ENCODE results near the gene HSH2D. TPM values are rescaled to one million over a fixed set of nuclear protein-coding genes. Genes with fewer than 3 reads are reported as not detected.

The HSH2D gene
- total and polyA plus RNA-seq, 9 of the 15 experiments (the other 6 are each of a cell fraction or from before 2014, with no cell fraction given), result 0.03 to 1.1 (median 0.35) TPM; not detected in 1

DNA sequence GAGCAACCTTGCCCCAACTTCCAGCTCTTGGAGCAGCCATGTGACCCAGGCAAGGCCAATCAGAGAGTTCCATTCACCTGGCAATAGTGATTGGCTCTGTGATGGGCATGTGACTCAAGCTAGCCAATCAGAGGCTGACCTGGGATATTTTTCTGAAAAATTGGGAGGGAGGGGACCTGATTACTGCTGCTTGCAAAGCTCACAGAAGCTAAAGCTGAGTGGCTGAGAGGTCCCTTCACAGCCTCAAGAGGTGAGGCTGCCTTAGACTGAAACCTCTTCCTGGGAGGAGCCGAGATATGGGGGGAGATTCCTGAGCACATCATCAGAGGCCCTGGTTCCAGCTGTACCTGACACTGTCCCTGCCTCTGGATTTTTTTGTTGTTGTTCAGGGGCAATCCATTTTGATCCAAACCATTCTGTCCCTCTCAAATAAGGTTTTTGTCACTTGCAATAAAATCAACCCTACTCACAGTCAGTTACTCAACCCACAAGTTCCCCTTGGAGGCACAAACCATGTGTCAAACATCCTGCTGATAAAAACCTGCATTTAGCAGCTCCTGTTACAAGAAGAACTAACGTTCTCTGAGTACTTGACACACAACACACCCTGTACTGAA is 25.1 kb downstream of the HSH2D start:
- in situ Hi-C loops (cut with MboI), result no loop called here
- H3K79me2 ChIP-seq (ENCODE audit: control insufficient read depth, insufficient read depth, low read length), result no peaks in the 10 kb centered on the region
- CTCF ChIA-PET (ENCODE audit: low intra/inter-chr PET ratio), result no interaction called here
- WGBS (ENCODE audit: insufficient coverage, low coverage, missing lambda C conversion rate), result 9% methylated on average over 2 of the region's 2 CpGs
- H3K4me1 ChIP-seq (replicated peaks in 1 of 2; ENCODE audit: control insufficient read depth in 2 of 2, insufficient read depth in 2 of 2, low read length in 2 of 2), result peaks cover 0 to 3% of the 10 kb centered on the region in 2 experiments; a peak in 1 of 5 replicates
- no peaks in the 10 kb centered on the region for H3K9me1 ChIP-seq (ENCODE audit: control insufficient read depth, insufficient read depth, low read length)
- intact Hi-C loops (cut with micrococcal nuclease), result no loop called here
- H3K9me3 ChIP-seq (replicated peaks; ENCODE audit: control insufficient read depth, insufficient read depth, low read depth, low read length), result peaks cover 3% of the 10 kb centered on the region; the same call in 1 of the 2 replicates
- peaks cover 0 to 10% of the 10 kb centered on the region in 2 experiments; a peak in 2 of 5 replicates for H3K27me3 ChIP-seq (ENCODE audit: control insufficient read depth in 2 of 2, insufficient read depth in 2 of 2, low read length in 2 of 2)
- POLR2A ChIA-PET, result no interaction called here
- no peak overlapping the region for H3K4me3 ChIP-seq
- BruUV-seq (replicated peaks), result no TSS peak
- no peak overlapping the region for H3K9ac ChIP-seq (ENCODE audit: insufficient read depth in 1 of 2, low read depth in 2 of 2, low read length in 2 of 2)
- H2AFZ ChIP-seq (ENCODE audit: low read depth, low read length), result peak overlapping the region; percentile 38; the same call in 1 of the 2 replicates
- no peak overlapping the region for H3K4me2 ChIP-seq (ENCODE audit: insufficient read depth, low read length)
- ATAC-seq, result peak; percentile 63
- peak; percentile 18 to 51 (median 36) for DNase-seq (ENCODE audit: extremely low read depth in 1 of 4, low spot score in 3 of 4)
- H4K20me1 ChIP-seq (replicated peaks; ENCODE audit: control insufficient read depth, insufficient read depth, low read length), result no peaks in the 10 kb centered on the region
- H3K36me3 ChIP-seq (ENCODE audit: control insufficient read depth, insufficient read depth, low read length), result no peaks in the 10 kb centered on the region
- FAIRE-seq, result peak; percentile 59
- no peak overlapping the region for H3K27ac ChIP-seq (ENCODE audit: extremely low read depth, low read depth, low read length)
- TF ChIP-seq SUPT5H (IDR thresholded peaks at IDR 0.05), result no peak
- TF ChIP-seq CEBPG (CRISPR knock-in tag; IDR thresholded peaks at IDR 0.05), result 0 out of 2 replicates have a peak, but pooled peaks have one; percentile 25
- no peak for TF ChIP-seq CEBPG (tag; conservative IDR thresholded peaks at IDR 0.05 in 1 of 2, IDR thresholded peaks at IDR 0.05 in 1 of 2)
- TF ChIP-seq, protein P1, sequence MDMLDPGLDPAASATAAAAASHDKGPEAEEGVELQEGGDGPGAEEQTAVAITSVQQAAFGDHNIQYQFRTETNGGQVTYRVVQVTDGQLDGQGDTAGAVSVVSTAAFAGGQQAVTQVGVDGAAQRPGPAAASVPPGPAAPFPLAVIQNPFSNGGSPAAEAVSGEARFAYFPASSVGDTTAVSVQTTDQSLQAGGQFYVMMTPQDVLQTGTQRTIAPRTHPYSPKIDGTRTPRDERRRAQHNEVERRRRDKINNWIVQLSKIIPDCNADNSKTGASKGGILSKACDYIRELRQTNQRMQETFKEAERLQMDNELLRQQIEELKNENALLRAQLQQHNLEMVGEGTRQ (CRISPR knock-in tag; IDR thresholded peaks at IDR 0.05), result peak; percentile 89
- TF ChIP-seq RBM25 (IDR thresholded peaks at IDR 0.05; ENCODE audit: low read depth, low read length, severe bottlenecking), result peak; percentile 51
- peak; percentile 51 for TF ChIP-seq CBFA2T2 (conservative IDR thresholded peaks at IDR 0.05)
- no peak for TF ChIP-seq HNRNPH1 (optimal IDR thresholded peaks at IDR 0.05; ENCODE audit: low read depth, low read length)
- TF ChIP-seq CBX3 (IDR thresholded peaks at IDR 0.05; ENCODE audit: borderline replicate concordance in 1 of 2, low read length in 2 of 2), result peak in 1 of 2 experiments; percentile 74; a peak in 2 of 3 replicates
- 0 out of 2 replicates have a peak, but pooled peaks have one; percentile 17 for TF ChIP-seq REST (IDR thresholded peaks at IDR 0.05; ENCODE audit: borderline replicate concordance)
- no peak for TF ChIP-seq REST (CRISPR knock-in tag; IDR thresholded peaks at IDR 0.05; ENCODE audit: low read depth)
- TF ChIP-seq NFYB (IDR thresholded peaks at IDR 0.05; ENCODE audit: extremely low read depth, insufficient read length), result peak; percentile 60
- no peak for TF ChIP-seq NRF1 (conservative IDR thresholded peaks at IDR 0.05 in 1 of 2, IDR thresholded peaks at IDR 0.05 in 1 of 2)
- TF ChIP-seq RAD51 (IDR thresholded peaks at IDR 0.05; ENCODE audit: borderline replicate concordance, low read depth), result peak; percentile 85

All from K562 (cell line).